Caco-2 (cell line): ENCODE data around the gene RAB3C. TPM values are rescaled to one million over a fixed set of nuclear protein-coding genes. Genes with fewer than 3 reads are reported as not detected.
"Not testable (repeated sequence)": the region's sequence is repeated elsewhere in the genome, so short reads cannot be mapped to it uniquely, and the experiment has no call there.

Experiments used
- BruUV-seq: library from RNA; stranded (reverse); fragments of 400-500 nt; replicated peaks from 2 replicates; lab custom pipeline; 2021; lab: Mats Ljungman, UMichigan
- CTCF ChIA-PET: fragments of 300-600 bp; sonication (Branson Sonifier 250); formaldehyde crosslinking; loops from one replicate; lab custom pipeline; 2022; ENCODE audit warnings: antibody characterized with exemption; lab: Charles Lee
- POLR2A ChIA-PET: fragments of 300-600 bp; sonication (Branson Sonifier 250); formaldehyde crosslinking; loops from one replicate; lab custom pipeline; 2022; ENCODE audit warnings: antibody characterized with exemption; lab: Charles Lee
- DNase-seq, 2 experiments: peaks; one replicate each; pipeline versions ENCODE4 v3.0.0 to v3.0.0-alpha.2; 2020 to 2022
- H3K27me3 ChIP-seq: replicated peaks from 2 replicates; pipeline ENCODE4 v1.6.0; 2011; ENCODE audit warnings: low read length; ENCODE audit not compliant: control insufficient read depth, insufficient read depth
- H3K36me3 ChIP-seq: 2 replicates; pipeline ENCODE4 v1.5.1; 2011; ENCODE audit warnings: low read length; ENCODE audit not compliant: control insufficient read depth, insufficient read depth
- H3K4me1 ChIP-seq: fragments of 250-450 bp; sonication (Bioruptor Pico); 2 replicates; pipeline ENCODE4 v1.5.1; 2020; ENCODE audit warnings: mild to moderate bottlenecking
- H3K4me3 ChIP-seq: 2 replicates; pipeline ENCODE4 v1.5.1; 2011; ENCODE audit warnings: low read depth, mild to moderate bottlenecking, control low read depth, low read length
- H3K9me3 ChIP-seq: fragments of 250-450 bp; sonication (Bioruptor Pico); 2 replicates; pipeline ENCODE4 v1.5.1; 2020; ENCODE audit warnings: mild to moderate bottlenecking, moderate library complexity
- H3K27ac Mint-ChIP-seq: one replicate; pipeline ENCODE4 v1.8.0; 2022; ENCODE audit warnings: mixed read lengths; ENCODE audit not compliant: unreplicated experiment
- H3K27me3 Mint-ChIP-seq: one replicate; pipeline ENCODE4 v1.8.0; 2022; ENCODE audit warnings: mixed read lengths; ENCODE audit not compliant: insufficient read depth, unreplicated experiment
- H3K36me3 Mint-ChIP-seq: one replicate; pipeline ENCODE4 v1.8.0; 2022; ENCODE audit warnings: mild to moderate bottlenecking, mixed read lengths; ENCODE audit not compliant: insufficient read depth, unreplicated experiment
- H3K4me1 Mint-ChIP-seq: one replicate; pipeline ENCODE4 v1.8.0; 2022; ENCODE audit warnings: low read depth, mixed read lengths; ENCODE audit not compliant: unreplicated experiment
- H3K4me3 Mint-ChIP-seq: one replicate; pipeline ENCODE4 v1.8.0; 2022; ENCODE audit warnings: mild to moderate bottlenecking, moderate library complexity, mixed read lengths; ENCODE audit not compliant: unreplicated experiment
- H3K9me3 Mint-ChIP-seq: one replicate; pipeline ENCODE4 v1.8.0; 2022; ENCODE audit warnings: mixed read lengths; ENCODE audit not compliant: unreplicated experiment
- intact Hi-C: fragments of 100-400 bp; cut with micrococcal nuclease; formaldehyde crosslinking; loops from one replicate; pipeline ENCODE4 v1.10.0; 2022; ENCODE audit not compliant: unreplicated experiment
- total RNA-seq: library from RNA; stranded (reverse); gene quantifications from 2 replicates; pipeline ENCODE4 v1.2.3, GENCODE V29; 2022
- TF ChIP-seq, protein P1 (sequence below), 2 experiments: fragments of 200-600 bp in 1 of 2; IDR thresholded peaks; 1 replicate in 1 of 2; 2 replicates in 1 of 2; pipeline versions ENCODE4 v1.5.1 to v1.8.0; 2011 to 2022; ENCODE audit warnings: antibody characterized with exemption in 1 of 2, control low read depth in 1 of 2, inconsistent platforms in 1 of 2, low read depth in 1 of 2, low read length in 1 of 2, mild to moderate bottlenecking in 1 of 2, moderate library complexity in 1 of 2; ENCODE audit not compliant: insufficient read depth in 1 of 2, severe bottlenecking in 1 of 2, unreplicated experiment in 1 of 2

Gene RAB3C
- total RNA-seq, 1 experiment from 2014 or later = not detected

DNA sequence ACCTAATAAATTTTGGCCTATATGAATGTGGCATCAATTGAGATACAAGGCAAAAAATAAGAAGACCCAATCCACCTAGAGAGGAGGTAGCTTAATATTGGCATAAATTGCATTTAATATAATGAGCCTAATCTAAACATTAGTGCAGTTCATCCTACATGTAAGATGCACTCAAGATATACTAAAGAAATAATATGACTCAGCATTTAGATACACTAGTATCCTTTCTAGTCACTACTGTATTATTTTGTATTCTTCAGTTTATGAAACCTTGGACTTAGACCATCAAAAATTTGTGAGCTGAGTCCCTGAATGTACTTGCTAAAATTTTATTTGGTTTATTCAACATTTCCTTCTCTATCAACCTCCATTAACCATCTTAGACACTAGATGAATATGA is 104.7 kb downstream of the RAB3C start:
- no peaks in the 10 kb centered on the region; the same call in 1 of the 2 replicates for H3K27me3 ChIP-seq
- H3K9me3 ChIP-seq = no peaks in the 10 kb centered on the region
- Mint-ChIP-seq H3K4me1 (no peaks in the 10 kb centered on the region), H3K27me3 (peaks cover 2% of the 10 kb centered on the region), H3K36me3 (no peaks in the 10 kb centered on the region), H3K4me3 (no peak overlapping the region), H3K9me3 (no peaks in the 10 kb centered on the region), H3K27ac (no peak overlapping the region)
- H3K36me3 ChIP-seq = no peaks in the 10 kb centered on the region
- H3K4me3 ChIP-seq = no peak overlapping the region
- H3K4me1 ChIP-seq = no peaks in the 10 kb centered on the region
- intact Hi-C loops = no loop called here
- BruUV-seq = no TSS peak
- TF ChIP-seq, protein P1, sequence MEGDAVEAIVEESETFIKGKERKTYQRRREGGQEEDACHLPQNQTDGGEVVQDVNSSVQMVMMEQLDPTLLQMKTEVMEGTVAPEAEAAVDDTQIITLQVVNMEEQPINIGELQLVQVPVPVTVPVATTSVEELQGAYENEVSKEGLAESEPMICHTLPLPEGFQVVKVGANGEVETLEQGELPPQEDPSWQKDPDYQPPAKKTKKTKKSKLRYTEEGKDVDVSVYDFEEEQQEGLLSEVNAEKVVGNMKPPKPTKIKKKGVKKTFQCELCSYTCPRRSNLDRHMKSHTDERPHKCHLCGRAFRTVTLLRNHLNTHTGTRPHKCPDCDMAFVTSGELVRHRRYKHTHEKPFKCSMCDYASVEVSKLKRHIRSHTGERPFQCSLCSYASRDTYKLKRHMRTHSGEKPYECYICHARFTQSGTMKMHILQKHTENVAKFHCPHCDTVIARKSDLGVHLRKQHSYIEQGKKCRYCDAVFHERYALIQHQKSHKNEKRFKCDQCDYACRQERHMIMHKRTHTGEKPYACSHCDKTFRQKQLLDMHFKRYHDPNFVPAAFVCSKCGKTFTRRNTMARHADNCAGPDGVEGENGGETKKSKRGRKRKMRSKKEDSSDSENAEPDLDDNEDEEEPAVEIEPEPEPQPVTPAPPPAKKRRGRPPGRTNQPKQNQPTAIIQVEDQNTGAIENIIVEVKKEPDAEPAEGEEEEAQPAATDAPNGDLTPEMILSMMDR (IDR thresholded peaks at IDR 0.05; ENCODE audit: insufficient read depth in 1 of 2, low read depth in 1 of 2, low read length in 1 of 2, severe bottlenecking in 1 of 2, unreplicated experiment in 1 of 2) = no peak
- DNase-seq = no peak
- ChIA-PET POLR2A (no interaction called here), CTCF (no interaction called here)

DNA sequence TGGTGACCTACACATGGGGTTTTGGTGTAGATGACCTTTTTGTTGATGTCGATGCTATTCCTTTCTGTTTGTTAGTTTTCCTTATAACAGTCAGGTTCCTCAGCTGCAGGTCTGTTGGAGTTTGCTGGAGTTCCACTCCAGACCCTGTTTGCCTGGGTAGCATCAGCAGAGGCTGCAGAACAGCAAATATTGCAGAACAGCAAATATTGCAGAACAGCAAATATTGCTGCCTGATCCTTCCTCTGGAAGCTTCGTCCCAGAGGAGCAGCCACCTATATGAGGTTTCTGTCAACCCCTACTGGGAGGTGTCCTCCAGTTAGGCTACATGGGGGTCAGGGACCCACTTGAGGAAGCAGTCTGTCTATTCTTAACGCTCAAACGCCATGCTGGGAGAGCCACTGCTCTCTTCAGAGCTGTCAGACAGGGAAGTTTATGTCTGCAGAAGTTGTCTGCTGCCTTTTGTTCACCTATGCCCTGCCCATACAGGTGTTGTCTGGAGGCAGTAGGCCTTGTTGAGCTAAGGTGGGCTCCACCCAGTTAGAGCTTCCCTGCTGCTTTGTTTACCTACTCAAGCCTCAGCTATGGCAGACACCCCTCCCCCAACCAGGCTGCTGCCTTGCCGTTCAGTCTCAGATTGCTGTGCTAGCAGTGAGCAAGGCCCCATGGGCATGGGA is 116.3 kb downstream of the RAB3C start:
- H3K36me3 Mint-ChIP-seq, DNase-seq: not testable (repeated sequence)
- peaks cover 43% of the 10 kb centered on the region for H3K9me3 Mint-ChIP-seq

DNA sequence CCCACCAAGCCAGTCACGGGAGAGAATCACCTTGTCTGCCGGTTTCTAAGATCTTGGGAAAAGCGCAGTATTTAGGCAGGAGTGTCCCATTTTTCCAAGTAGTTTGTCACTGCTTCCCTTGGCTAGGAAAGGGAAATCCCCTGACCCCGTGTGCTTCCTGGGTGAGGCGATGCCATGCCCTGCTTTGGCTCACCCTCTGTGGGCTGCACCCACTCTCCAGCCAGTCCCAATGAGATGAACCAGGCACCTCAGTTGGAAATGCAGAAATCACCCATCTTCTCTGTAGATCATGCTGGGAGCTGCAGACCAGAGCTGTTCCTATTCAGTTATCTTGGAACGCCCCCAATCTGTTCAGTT is 116.9 kb downstream of the RAB3C start:
- H3K36me3 Mint-ChIP-seq = no peaks in the 10 kb centered on the region
- H3K4me1 Mint-ChIP-seq = no peaks in the 10 kb centered on the region
- POLR2A ChIA-PET = no interaction called here

More for the DNA sequence above, 116.3 kb downstream of the RAB3C start:
- H3K4me3 ChIP-seq, CTCF ChIA-PET, H3K27me3 ChIP-seq, H3K9me3 ChIP-seq, H3K4me1 ChIP-seq, H3K27ac Mint-ChIP-seq, H3K4me3 Mint-ChIP-seq, BruUV-seq, POLR2A ChIA-PET, H3K36me3 ChIP-seq, intact Hi-C loops, H3K4me1 Mint-ChIP-seq: not testable (repeated sequence)
- H3K27me3 Mint-ChIP-seq = peaks cover 13% of the 10 kb centered on the region

More for the DNA sequence above, 116.9 kb downstream of the RAB3C start:
- Histone ChIP-seq H3K9me3 (no peaks in the 10 kb centered on the region), H3K27me3 (no peaks in the 10 kb centered on the region), H3K4me3 (no peak overlapping the region), H3K36me3 (no peaks in the 10 kb centered on the region), H3K4me1 (no peaks in the 10 kb centered on the region)
- Mint-ChIP-seq H3K4me3 (no peak overlapping the region), H3K9me3 (peaks cover 43% of the 10 kb centered on the region), H3K27ac (no peak overlapping the region), H3K27me3 (peaks cover 13% of the 10 kb centered on the region)
- CTCF ChIA-PET = no interaction called here
- no TSS peak for BruUV-seq
- TF ChIP-seq, protein P1 (IDR thresholded peaks at IDR 0.05; ENCODE audit: insufficient read depth in 1 of 2, low read depth in 1 of 2, low read length in 1 of 2, severe bottlenecking in 1 of 2, unreplicated experiment in 1 of 2) = no peak
- intact Hi-C loops = no loop called here
- DNase-seq = no peak
